Urinary bladder (tissue), 4 donors: ENCODE data around the gene ZFP36L1. TPM values are rescaled to one million over a fixed set of nuclear protein-coding genes. Genes with fewer than 3 reads are reported as not detected.
"Not testable (repeated sequence)": the region's sequence is repeated elsewhere in the genome, so short reads cannot be mapped to it uniquely, and the experiment has no call there.

Experiments
- DNase-seq: peaks from one replicate; pipeline ENCODE4 v3.0.0-alpha.2; 2015; ENCODE audit errors: extremely low spot score
- H3K27ac ChIP-seq: one replicate; pipeline ENCODE4 v1.5.1; 2013; ENCODE audit warnings: low read depth, mild to moderate bottlenecking, moderate library complexity
- H3K36me3 ChIP-seq: one replicate; pipeline ENCODE4 v1.6.1; 2013; ENCODE audit warnings: mild to moderate bottlenecking, moderate library complexity; ENCODE audit not compliant: insufficient read depth
- H3K4me1 ChIP-seq: one replicate; pipeline ENCODE4 v1.6.1; 2013; ENCODE audit warnings: mild to moderate bottlenecking, moderate library complexity; ENCODE audit not compliant: insufficient read depth
- H3K4me3 ChIP-seq: one replicate; pipeline ENCODE4 v1.5.1; 2013; ENCODE audit warnings: low read depth, low read length
- WGBS: extraction: QIAGEN DNeasy Blood & Tissue Kit; methylation state at CpG from one replicate; pipeline ENCODE4 v1.1.7; 2013; 5-methylcytosine and 5-hydroxymethylcytosine counted together
- polyA plus RNA-seq: library from polyadenylated mRNA; stranded (reverse); fragments of 200-250 nt; gene quantifications from one replicate; pipeline ENCODE4 v1.2.3, GENCODE V29; 2013
- total RNA-seq: library from RNA; depleted of rRNA; stranded (reverse); fragments of >200 nt; gene quantifications from one replicate; pipeline ENCODE4 v1.2.3, GENCODE V29; 2014
- donor health status: healthy with polysubstance abuse.
- donor health status: healthy.

Gene ZFP36L1
- total and polyA plus RNA-seq, 2 donors, result 82.2 to 653 TPM

DNA sequence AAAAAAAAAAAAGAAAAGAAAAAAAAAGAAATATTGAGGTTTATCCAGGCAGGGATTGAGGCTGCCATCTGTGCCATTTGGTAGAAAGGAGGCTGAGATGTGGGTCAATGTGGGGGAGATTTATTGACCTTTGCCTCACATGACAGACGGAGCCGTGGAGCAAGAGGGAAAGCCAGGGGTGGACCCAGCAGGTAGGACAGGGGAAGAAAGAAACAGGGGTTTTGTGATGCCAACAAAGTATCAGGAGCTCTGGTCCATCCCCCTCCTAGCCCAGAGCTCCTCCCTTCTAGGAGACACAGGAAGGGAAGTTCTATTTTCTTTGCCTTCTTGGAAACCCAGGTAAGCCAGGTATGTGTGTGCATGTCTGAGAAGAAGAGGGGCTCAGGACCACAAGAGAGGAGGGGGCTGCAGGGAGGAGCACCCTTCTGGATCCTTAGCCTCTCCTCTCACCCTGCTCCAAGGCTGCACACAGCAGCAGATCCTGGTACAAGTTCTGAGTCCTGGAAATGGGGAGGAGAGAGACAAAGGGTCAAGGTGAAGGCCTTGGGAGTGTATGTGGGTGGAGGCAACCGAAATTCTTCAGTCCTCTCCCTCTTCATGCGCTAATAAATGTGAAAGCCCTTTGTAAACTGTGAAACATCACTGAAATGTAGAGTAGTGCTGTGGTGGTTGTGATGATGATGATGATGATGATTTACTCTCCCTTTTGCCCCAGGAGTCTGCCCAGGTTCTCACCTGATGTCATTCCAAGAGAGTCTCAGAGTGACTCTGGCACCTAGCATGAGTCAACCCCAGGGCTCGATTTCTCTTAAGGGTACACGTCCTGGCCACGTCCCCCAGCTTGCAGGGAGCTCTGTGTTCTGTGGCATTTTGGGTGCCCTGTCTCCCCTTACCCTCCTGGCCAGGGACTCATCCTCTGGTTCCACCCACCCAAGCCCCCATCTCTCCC, 26.3 kb downstream of the ZFP36L1 start:
- no peak for DNase-seq
- no peaks in the 10 kb centered on the region for H3K36me3 ChIP-seq
- H3K4me1 ChIP-seq, result no peaks in the 10 kb centered on the region
- 82% methylated on average over 7 of the region's 7 CpGs for WGBS
- H3K4me3 ChIP-seq, result no peak overlapping the region
- H3K27ac ChIP-seq, result no peak overlapping the region

GRCh38 chr14:68763843-68764242, 29.0 kb downstream of the ZFP36L1 start:
- not testable (repeated sequence) for H3K27ac ChIP-seq, H3K4me3 ChIP-seq, DNase-seq, H3K4me1 ChIP-seq, H3K36me3 ChIP-seq
- 93% methylated on average over 4 of the region's 4 CpGs for WGBS

GRCh38 chr14:68762953-68763764, 29.7 kb downstream of the ZFP36L1 start:
- no peak overlapping the region for H3K4me3 ChIP-seq
- no peaks in the 10 kb centered on the region for H3K4me1 ChIP-seq
- peak overlapping the region; percentile 80 for H3K27ac ChIP-seq
- 21% methylated on average over 11 of the region's 11 CpGs for WGBS
- peak; percentile 72 for DNase-seq
- H3K36me3 ChIP-seq, result no peaks in the 10 kb centered on the region

GRCh38 chr14:68761391-68761790, 31.5 kb downstream of the ZFP36L1 start:
- H3K27ac ChIP-seq, result no peak overlapping the region
- WGBS, result 100% methylated on average over 1 of the region's 1 CpG

GRCh38 chr14:68760761-68761160, 32.1 kb downstream of the ZFP36L1 start:
- Histone ChIP-seq H3K36me3 (no peaks in the 10 kb centered on the region), H3K4me1 (no peaks in the 10 kb centered on the region), H3K27ac (no peak overlapping the region), H3K4me3 (no peak overlapping the region)
- 80% methylated on average over 2 of the region's 2 CpGs for WGBS
- no peak for DNase-seq

More at GRCh38 chr14:68761391-68761790, 31.5 kb downstream of the ZFP36L1 start:
- no peak for DNase-seq
- H3K4me3 ChIP-seq, result no peak overlapping the region
- no peaks in the 10 kb centered on the region for H3K4me1 ChIP-seq
- no peaks in the 10 kb centered on the region for H3K36me3 ChIP-seq

GRCh38 chr14:68759937-68760336, 32.9 kb downstream of the ZFP36L1 start:
- 86% methylated on average over 5 of the region's 5 CpGs for WGBS
- H3K4me1 ChIP-seq, result no peaks in the 10 kb centered on the region
- no peaks in the 10 kb centered on the region for H3K36me3 ChIP-seq
- no peak overlapping the region for H3K4me3 ChIP-seq
- H3K27ac ChIP-seq, result no peak overlapping the region
- no peak for DNase-seq

GRCh38 chr14:68759017-68759560, 33.8 kb downstream of the ZFP36L1 start:
- Histone ChIP-seq H3K27ac (no peak overlapping the region), H3K36me3 (no peaks in the 10 kb centered on the region), H3K4me3 (no peak overlapping the region), H3K4me1 (no peaks in the 10 kb centered on the region)
- no peak for DNase-seq
- WGBS, result 95% methylated on average over 8 of the region's 8 CpGs

GRCh38 chr14:68758301-68758700, 34.6 kb downstream of the ZFP36L1 start:
- no peak overlapping the region for H3K4me3 ChIP-seq
- no peak for DNase-seq
- no peaks in the 10 kb centered on the region for H3K4me1 ChIP-seq
- no peak overlapping the region for H3K27ac ChIP-seq
- no peaks in the 10 kb centered on the region for H3K36me3 ChIP-seq
- WGBS, result 89% methylated on average over 3 of the region's 3 CpGs

DNA sequence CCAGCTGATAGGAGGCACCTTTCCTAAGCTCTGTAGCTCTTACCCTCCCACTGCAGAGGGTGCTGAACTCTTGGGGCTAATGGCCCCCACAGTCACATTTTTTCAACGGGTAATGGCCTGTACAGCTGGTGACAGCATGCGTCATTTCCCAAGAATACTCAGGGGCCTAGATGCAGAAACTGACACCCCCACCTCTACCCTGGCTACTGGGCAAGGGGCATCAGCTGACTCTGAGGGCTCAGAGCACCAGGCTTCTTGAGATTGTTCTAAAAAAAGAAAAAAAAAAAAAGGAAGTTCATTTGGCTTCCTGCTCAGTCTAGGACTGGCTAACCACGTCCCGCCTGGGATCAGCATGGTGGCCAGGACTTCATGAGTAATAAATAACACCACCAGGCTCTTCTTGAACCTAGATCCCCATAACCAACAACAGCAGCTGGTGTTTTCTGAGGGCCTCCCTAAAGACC, 35.2 kb downstream of the ZFP36L1 start:
- Histone ChIP-seq H3K4me1 (no peaks in the 10 kb centered on the region), H3K27ac (no peak overlapping the region), H3K4me3 (no peak overlapping the region), H3K36me3 (no peaks in the 10 kb centered on the region)
- no peak for DNase-seq
- 66% methylated on average over 4 of the region's 4 CpGs for WGBS

DNA sequence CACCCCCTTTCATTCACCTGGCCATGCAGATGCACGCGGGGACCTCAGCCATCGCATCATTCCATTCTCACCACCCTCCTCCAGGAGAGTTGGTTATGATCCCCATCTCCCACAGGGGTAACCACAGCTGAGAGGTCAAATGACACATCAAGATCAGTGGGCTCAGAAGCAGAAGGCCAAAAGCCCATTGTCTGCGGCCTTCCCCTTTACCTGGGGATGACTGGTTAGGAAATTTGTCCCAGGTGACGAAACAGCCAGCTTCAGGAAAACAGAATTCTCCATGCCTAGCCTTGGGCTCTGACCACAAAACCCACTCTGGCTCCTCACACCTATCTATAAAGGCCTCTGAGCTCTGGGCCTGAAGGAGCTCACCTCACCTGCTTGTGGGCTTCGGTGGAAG, 36.1 kb downstream of the ZFP36L1 start:
- DNase-seq, result no peak
- Histone ChIP-seq H3K36me3 (no peaks in the 10 kb centered on the region), H3K4me3 (no peak overlapping the region), H3K27ac (no peak overlapping the region), H3K4me1 (no peaks in the 10 kb centered on the region)
- over 99% methylated on average over 6 of the region's 6 CpGs for WGBS

GRCh38 chr14:68756000-68756481, 36.8 kb downstream of the ZFP36L1 start:
- Histone ChIP-seq H3K27ac (no peak overlapping the region), H3K4me1 (no peaks in the 10 kb centered on the region), H3K36me3 (no peaks in the 10 kb centered on the region), H3K4me3 (no peak overlapping the region)
- no peak for DNase-seq
- WGBS, result 85% methylated on average over 7 of the region's 7 CpGs

- WGBS, result 98% methylated on average over 3 of the region's 3 CpGs
- H3K27ac ChIP-seq, result no peak overlapping the region
- no peak for DNase-seq
Observed at GRCh38 chr14:68755016-68755353, 37.9 kb downstream of the ZFP36L1 start.

DNA sequence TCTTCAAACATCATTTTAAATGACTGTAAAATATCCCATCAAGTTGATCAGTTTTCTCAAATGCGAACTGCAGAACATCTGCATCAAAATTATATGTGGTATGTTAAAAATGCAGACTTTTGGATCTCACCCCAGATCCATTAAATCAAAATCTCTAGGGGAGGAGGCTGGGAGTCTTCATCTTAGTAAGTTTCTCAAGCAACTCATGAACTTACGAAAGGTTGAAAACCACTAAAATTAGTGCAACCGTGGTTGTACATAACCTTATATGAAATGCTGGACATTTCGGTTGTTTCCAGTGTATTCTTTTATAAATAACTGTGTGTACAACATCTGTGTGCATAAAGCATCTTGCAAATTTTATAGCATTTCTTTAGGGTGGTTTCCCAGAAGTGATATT, 39.2 kb downstream of the ZFP36L1 start:
- 53% methylated on average over 4 of the region's 4 CpGs for WGBS
- Histone ChIP-seq H3K27ac (no peak overlapping the region), H3K4me3 (no peak overlapping the region), H3K4me1 (no peaks in the 10 kb centered on the region), H3K36me3 (no peaks in the 10 kb centered on the region)
- no peak for DNase-seq

More at GRCh38 chr14:68755016-68755353, 37.9 kb downstream of the ZFP36L1 start:
- Histone ChIP-seq H3K4me1 (no peaks in the 10 kb centered on the region), H3K36me3 (no peaks in the 10 kb centered on the region), H3K4me3 (no peak overlapping the region)
